ENCODE results near the gene SLC43A3. TPM values are rescaled to one million over a fixed set of nuclear protein-coding genes. Genes with fewer than 3 reads are reported as not detected.

Gene SLC43A3
- total and polyA plus RNA-seq, 7 donors: 11.3 to 43.9 (median 25.2) TPM

- no peak overlapping the region for H3K4me3 ChIP-seq
- H3K36me3 ChIP-seq: no peaks in the 10 kb centered on the region
- no peak overlapping the region for H3K27ac ChIP-seq
- H3K9me3 ChIP-seq: no peaks in the 10 kb centered on the region
- no peaks in the 10 kb centered on the region for H3K4me1 ChIP-seq
- DNase-seq: no peak
- TF ChIP-seq EP300 (IDR thresholded peaks at IDR 0.05) (no peak), POLR2AphosphoS5 (IDR thresholded peaks at IDR 0.05) (no peak), CTCF (IDR thresholded peaks at IDR 0.05) (no peak), POLR2A (IDR thresholded peaks at IDR 0.05) (no peak)
- intact Hi-C loops (cut with DNase I): no loop called here
- WGBS, 2 donors: 20 to 69% methylated on average over 4 of the region's 4 CpGs
- H3K27me3 ChIP-seq: no peaks in the 10 kb centered on the region
Observed at GRCh38 chr11:57399972-57400578, 26.8 kb downstream of the SLC43A3 start.

GRCh38 chr11:57399221-57399620 is 27.7 kb downstream of the SLC43A3 start:
- intact Hi-C loops (cut with DNase I): no loop called here
- no peaks in the 10 kb centered on the region for H3K9me3 ChIP-seq
- H3K36me3 ChIP-seq: no peaks in the 10 kb centered on the region
- TF ChIP-seq POLR2A (IDR thresholded peaks at IDR 0.05) (no peak), EP300 (IDR thresholded peaks at IDR 0.05) (no peak), POLR2AphosphoS5 (IDR thresholded peaks at IDR 0.05) (no peak), CTCF (IDR thresholded peaks at IDR 0.05) (no peak)
- no peaks in the 10 kb centered on the region for H3K27me3 ChIP-seq
- no peak overlapping the region for H3K4me3 ChIP-seq
- H3K27ac ChIP-seq: no peak overlapping the region
- DNase-seq: no peak
- WGBS, 2 donors: 84 to 87% methylated on average over 5 of the region's 5 CpGs
- no peaks in the 10 kb centered on the region for H3K4me1 ChIP-seq

- no peak for DNase-seq
- no peak overlapping the region for H3K4me3 ChIP-seq
- 88 to 89% methylated on average over 4 of the region's 4 CpGs for WGBS, 2 donors
- no peak overlapping the region for H3K27ac ChIP-seq
- H3K4me1 ChIP-seq: no peaks in the 10 kb centered on the region
- H3K36me3 ChIP-seq: no peaks in the 10 kb centered on the region
- intact Hi-C loops (cut with DNase I): no loop called here
- TF ChIP-seq EP300 (IDR thresholded peaks at IDR 0.05) (no peak), POLR2A (IDR thresholded peaks at IDR 0.05) (no peak)
- no peaks in the 10 kb centered on the region for H3K9me3 ChIP-seq
- H3K27me3 ChIP-seq: no peaks in the 10 kb centered on the region
Observed at GRCh38 chr11:57397394-57397990, 29.4 kb downstream of the SLC43A3 start.

DNA sequence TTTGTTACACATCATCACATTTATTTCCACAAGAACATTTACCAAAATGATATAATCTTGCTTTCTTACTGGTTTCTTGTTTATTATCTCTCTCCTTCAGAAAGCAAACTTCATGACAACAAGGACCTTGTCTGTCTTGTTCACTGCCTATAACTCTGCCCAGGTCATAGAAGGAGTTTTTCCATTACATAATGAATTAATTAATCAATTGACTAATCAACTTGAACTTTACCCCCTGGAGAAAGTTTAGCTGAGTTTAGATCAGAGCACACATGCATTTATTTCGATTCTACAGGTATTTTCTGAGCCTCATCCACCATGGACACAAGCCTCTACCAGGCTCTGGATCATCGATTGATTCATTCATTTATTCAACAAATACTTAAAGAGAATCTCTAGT is 30.2 kb downstream of the SLC43A3 start:
- Histone ChIP-seq H3K27ac (no peak overlapping the region), H3K4me1 (no peaks in the 10 kb centered on the region), H3K36me3 (no peaks in the 10 kb centered on the region), H3K4me3 (no peak overlapping the region), H3K9me3 (no peaks in the 10 kb centered on the region), H3K27me3 (no peaks in the 10 kb centered on the region)
- no peak for DNase-seq
- WGBS, 2 donors: 66 to 79% methylated on average over 2 of the region's 2 CpGs
- intact Hi-C loops (cut with DNase I): no loop called here
- TF ChIP-seq POLR2A (IDR thresholded peaks at IDR 0.05): no peak

DNA sequence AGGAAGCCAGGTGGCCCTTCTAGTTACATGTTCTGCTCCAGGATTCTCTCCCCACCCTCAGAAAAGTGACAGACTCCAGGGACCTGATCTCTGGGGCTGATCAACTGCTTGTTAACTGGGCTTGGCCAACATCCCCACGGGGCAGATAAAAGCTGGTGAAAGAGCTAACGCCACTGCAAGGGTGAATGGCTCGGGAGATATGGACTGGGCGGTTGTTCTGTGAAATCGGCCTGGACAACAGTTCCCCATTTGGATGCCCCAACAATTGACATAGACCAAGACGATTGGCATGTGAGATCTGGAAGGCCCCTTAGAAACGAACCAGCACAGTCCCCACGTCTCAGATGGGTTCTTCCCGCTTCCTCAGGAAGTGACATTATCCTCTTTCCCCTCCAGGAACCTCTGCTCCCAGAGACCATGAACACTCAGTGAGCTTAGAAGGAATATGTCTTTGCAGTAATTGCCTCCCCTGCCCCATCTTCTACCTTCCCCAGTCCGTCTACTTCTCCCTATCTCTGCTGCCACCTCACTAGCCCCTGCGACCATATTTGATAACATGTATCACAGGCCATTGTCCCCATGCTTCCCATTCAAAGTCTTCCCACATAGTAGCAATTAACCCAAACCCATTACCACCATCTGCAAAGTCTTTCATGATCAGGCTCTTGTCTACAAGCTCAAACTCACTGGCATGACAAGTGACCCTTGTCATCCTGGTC is 30.9 kb downstream of the SLC43A3 start:
- Histone ChIP-seq H3K27ac (no peak overlapping the region), H3K27me3 (no peaks in the 10 kb centered on the region), H3K36me3 (no peaks in the 10 kb centered on the region), H3K4me1 (no peaks in the 10 kb centered on the region), H3K9me3 (no peaks in the 10 kb centered on the region), H3K4me3 (no peak overlapping the region)
- no peak for TF ChIP-seq EP300 (IDR thresholded peaks at IDR 0.05)
- no peak for TF ChIP-seq CTCF (IDR thresholded peaks at IDR 0.05)
- TF ChIP-seq POLR2AphosphoS5 (IDR thresholded peaks at IDR 0.05): no peak
- TF ChIP-seq POLR2A (IDR thresholded peaks at IDR 0.05): no peak
- 89 to 90% methylated on average over 11 of the region's 11 CpGs for WGBS, 2 donors
- intact Hi-C loops (cut with DNase I): no loop called here
- DNase-seq: no peak
